PC-3 (cell line): Measurements from ENCODE around the gene ALG14.
"Not testable (repeated sequence)": the region's sequence is repeated elsewhere in the genome, so short reads cannot be mapped to it uniquely, and the experiment has no call there.

Experiments
- EZH2 ChIP-seq: fragments of 300-600 bp; sonication (generic); IDR thresholded peaks from one replicate; pipeline ENCODE4 v1.6.1; 2017; ENCODE audit warnings: antibody characterized with exemption, mild to moderate bottlenecking, low read length; ENCODE audit not compliant: unreplicated experiment
- TF ChIP-seq, protein P1 (sequence below): fragments of 300-600 bp; sonication (generic); conservative IDR thresholded peaks from 2 replicates; pipeline ENCODE4 v1.5.1; 2017; ENCODE audit warnings: antibody characterized with exemption, low read depth, mild to moderate bottlenecking, low read length

DNA sequence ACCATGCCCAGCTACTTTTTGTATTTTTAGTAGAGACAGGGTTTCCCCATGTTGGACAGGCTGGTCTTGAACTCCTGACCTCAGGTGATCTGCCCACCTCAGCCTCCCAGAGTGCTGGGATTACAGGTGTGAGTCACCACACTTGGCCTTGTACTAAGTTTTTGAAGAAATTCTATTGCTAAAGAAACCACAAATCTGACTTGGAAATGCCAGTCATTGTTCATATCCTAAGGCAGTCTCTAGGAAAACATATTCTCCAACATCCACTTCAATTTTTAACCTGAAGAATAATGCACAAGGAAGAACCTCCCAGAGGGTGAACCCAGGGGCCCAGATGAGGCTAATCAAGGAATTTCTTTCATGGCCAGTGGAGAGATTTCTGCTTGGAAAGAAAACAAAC, 20.1 kb upstream of the ALG14 start:
- TF ChIP-seq, protein P1, sequence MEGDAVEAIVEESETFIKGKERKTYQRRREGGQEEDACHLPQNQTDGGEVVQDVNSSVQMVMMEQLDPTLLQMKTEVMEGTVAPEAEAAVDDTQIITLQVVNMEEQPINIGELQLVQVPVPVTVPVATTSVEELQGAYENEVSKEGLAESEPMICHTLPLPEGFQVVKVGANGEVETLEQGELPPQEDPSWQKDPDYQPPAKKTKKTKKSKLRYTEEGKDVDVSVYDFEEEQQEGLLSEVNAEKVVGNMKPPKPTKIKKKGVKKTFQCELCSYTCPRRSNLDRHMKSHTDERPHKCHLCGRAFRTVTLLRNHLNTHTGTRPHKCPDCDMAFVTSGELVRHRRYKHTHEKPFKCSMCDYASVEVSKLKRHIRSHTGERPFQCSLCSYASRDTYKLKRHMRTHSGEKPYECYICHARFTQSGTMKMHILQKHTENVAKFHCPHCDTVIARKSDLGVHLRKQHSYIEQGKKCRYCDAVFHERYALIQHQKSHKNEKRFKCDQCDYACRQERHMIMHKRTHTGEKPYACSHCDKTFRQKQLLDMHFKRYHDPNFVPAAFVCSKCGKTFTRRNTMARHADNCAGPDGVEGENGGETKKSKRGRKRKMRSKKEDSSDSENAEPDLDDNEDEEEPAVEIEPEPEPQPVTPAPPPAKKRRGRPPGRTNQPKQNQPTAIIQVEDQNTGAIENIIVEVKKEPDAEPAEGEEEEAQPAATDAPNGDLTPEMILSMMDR, result not testable (repeated sequence)
- TF ChIP-seq EZH2, result not testable (repeated sequence)
